HCT116 (cell line): ENCODE results near the gene SLCO2B1. TPM values are rescaled to one million over a fixed set of nuclear protein-coding genes. Genes with fewer than 3 reads are reported as not detected.

ENCODE experiments used
- ATAC-seq: fragments of 200-7000 bp; cut with Tn5 transposase; 2 replicates; pipeline ENCODE4 v1.9.1; 2020; ENCODE audit warnings: mild to moderate bottlenecking, moderate library complexity
- BruUV-seq: library from RNA; stranded (reverse); fragments of 400-500 nt; replicated peaks from 2 replicates; lab custom pipeline; 2021; lab: Mats Ljungman, UMichigan
- CTCF ChIA-PET: fragments of 300-600 bp; sonication (Branson Sonifier 250); formaldehyde crosslinking; loops from one replicate; lab custom pipeline; 2021; ENCODE audit warnings: antibody characterized with exemption; lab: Charles Lee
- POLR2A ChIA-PET: fragments of 300-600, 350-600 bp; sonication (Branson Sonifier 250); formaldehyde crosslinking; loops from one replicate; lab custom pipeline; 2021; ENCODE audit warnings: antibody characterized with exemption; lab: Charles Lee
- RAD21 ChIA-PET, 2 experiments: fragments of 300-600 bp; sonication (Branson Sonifier 250); formaldehyde crosslinking; loops; one replicate each; lab custom pipeline; 2023; ENCODE audit warnings: low total read pairs in 2 of 2; ENCODE audit not compliant: uncharacterized antibody in 2 of 2, unreplicated experiment in 2 of 2, low non-redundant PET in 1 of 2; lab: Charles Lee
- DNase-seq: peaks from one replicate; pipeline ENCODE4 v3.0.0-alpha.2; 2010; ENCODE audit warnings: low read depth, low spot score
- H2AFZ ChIP-seq: fragments of 200-600 bp; shearing (Covaris generic), sonication (generic); 2 replicates; pipeline ENCODE4 v1.6.1; 2017; ENCODE audit warnings: low read depth, mixed run types, mixed read lengths, antibody characterized with exemption, low read length; ENCODE audit not compliant: poor library complexity, severe bottlenecking
- H3K27ac ChIP-seq: 2 replicates; pipeline ENCODE4 v1.5.1; 2012; ENCODE audit warnings: low read depth, low read length
- H3K27me3 ChIP-seq: fragments of 200-600 bp; sonication (generic); 2 replicates; pipeline ENCODE4 v1.6.1; 2016; ENCODE audit warnings: mixed run types, low read length, mixed read lengths; ENCODE audit not compliant: insufficient read depth
- H3K36me3 ChIP-seq, 2 experiments: fragments of 200-500 bp in 1 of 2; fragments of 200-600 bp in 1 of 2; sonication (Bioruptor generic) in 1 of 2; sonication (generic) in 1 of 2; 2 replicates each; pipeline versions ENCODE4 v1.5.1 to v1.6.1; 2014 to 2016; ENCODE audit warnings: low read length in 2 of 2, inconsistent platforms in 1 of 2, mixed read lengths in 1 of 2, mixed run types in 1 of 2; ENCODE audit not compliant: insufficient read depth in 2 of 2, control insufficient read depth in 1 of 2
- H3K4me1 ChIP-seq, 2 experiments: fragments of 200-600 bp in 1 of 2; sonication (generic) in 1 of 2; 2 replicates each; pipeline versions ENCODE4 v1.5.1 to v1.6.1; 2012 to 2017; ENCODE audit warnings: low read length in 2 of 2, inconsistent platforms in 1 of 2, mild to moderate bottlenecking in 1 of 2, mixed read lengths in 1 of 2, mixed run types in 1 of 2, moderate library complexity in 1 of 2; ENCODE audit not compliant: insufficient read depth in 2 of 2, control insufficient read depth in 1 of 2
- H3K4me2 ChIP-seq: fragments of 200-600 bp; sonication (generic); 2 replicates; pipeline ENCODE4 v1.6.1; 2017; ENCODE audit warnings: mixed run types, low read length, mixed read lengths
- H3K4me3 ChIP-seq, 2 experiments: fragments of 200-600 bp in 1 of 2; sonication (generic) in 1 of 2; replicated peaks in 1 of 2; 2 replicates each; pipeline ENCODE4 v1.5.1; 2011 to 2016; ENCODE audit warnings: low read length in 2 of 2, control low read depth in 1 of 2, low read depth in 1 of 2, mild to moderate bottlenecking in 1 of 2, mixed read lengths in 1 of 2, mixed run types in 1 of 2
- H3K79me2 ChIP-seq: fragments of 200-600 bp; sonication (generic); 2 replicates; pipeline ENCODE4 v1.6.1; 2017; ENCODE audit warnings: mild to moderate bottlenecking, mixed run types, low read length, moderate library complexity, mixed read lengths; ENCODE audit not compliant: insufficient read depth
- H3K9ac ChIP-seq: fragments of 200-600 bp; sonication (generic); 2 replicates; pipeline ENCODE4 v1.6.1; 2016; ENCODE audit warnings: low read length, mixed read lengths
- H3K9me2 ChIP-seq: fragments of 200-600 bp; sonication (generic), shearing (Covaris generic); 2 replicates; pipeline ENCODE4 v1.6.1; 2017; ENCODE audit warnings: mixed run types, mild to moderate bottlenecking, moderate library complexity; ENCODE audit not compliant: insufficient read depth
- H3K9me3 ChIP-seq, 2 experiments: fragments of 200-500 bp in 1 of 2; fragments of 200-600 bp in 1 of 2; sonication (Bioruptor generic) in 1 of 2; sonication (generic) in 1 of 2; 2 replicates each; pipeline ENCODE4 v1.6.1; 2014 to 2017; ENCODE audit warnings: low read length in 2 of 2, mixed read lengths in 2 of 2, inconsistent platforms in 1 of 2, low read depth in 1 of 2, mild to moderate bottlenecking in 1 of 2, mixed run types in 1 of 2, moderate library complexity in 1 of 2; ENCODE audit not compliant: control insufficient read depth in 1 of 2, insufficient read depth in 1 of 2
- H4K20me1 ChIP-seq: fragments of 200-600 bp; sonication (generic), shearing (Covaris generic); 2 replicates; pipeline ENCODE4 v1.6.1; 2017; ENCODE audit warnings: mixed run types, mild to moderate bottlenecking, moderate library complexity; ENCODE audit not compliant: insufficient read depth
- ATF3 ChIP-seq: IDR thresholded peaks from 2 replicates; pipeline ENCODE4 v1.6.1; 2012
- CBX3 ChIP-seq: IDR thresholded peaks from 2 replicates; pipeline ENCODE4 v1.6.1; 2012; ENCODE audit warnings: low read depth
- CEBPB ChIP-seq: IDR thresholded peaks from 2 replicates; pipeline ENCODE4 v1.6.1; 2012; ENCODE audit warnings: low read depth
- EGR1 ChIP-seq: IDR thresholded peaks from 2 replicates; pipeline ENCODE4 v1.6.1; 2012; ENCODE audit warnings: low read depth
- ELF1 ChIP-seq: IDR thresholded peaks from 2 replicates; pipeline ENCODE4 v1.6.1; 2012; ENCODE audit warnings: low read depth, borderline replicate concordance
- EZH2 ChIP-seq: fragments of 200-600 bp; sonication (generic); IDR thresholded peaks from 2 replicates; pipeline ENCODE4 v1.6.1; 2017; ENCODE audit warnings: antibody characterized with exemption, mixed run types
- EZH2phosphoT487 ChIP-seq: fragments of 200-600 bp; IDR thresholded peaks from 2 replicates; pipeline ENCODE4 v1.6.1; 2018; ENCODE audit warnings: antibody characterized with exemption, borderline replicate concordance
- FOSL1 ChIP-seq: IDR thresholded peaks from 2 replicates; pipeline ENCODE4 v1.6.1; 2012; ENCODE audit warnings: low read depth
- JUND ChIP-seq: IDR thresholded peaks from 2 replicates; pipeline ENCODE4 v1.6.1; 2012
- POLR2A ChIP-seq: IDR thresholded peaks from 2 replicates; pipeline ENCODE4 v1.7.0; 2011; ENCODE audit warnings: borderline replicate concordance; ENCODE audit not compliant: insufficient read depth, insufficient read length; ENCODE audit errors: extremely low read depth
- POLR2AphosphoS5 ChIP-seq: IDR thresholded peaks from 2 replicates; pipeline ENCODE4 v1.6.1; 2011; ENCODE audit warnings: mild to moderate bottlenecking, low read depth, low read length, moderate library complexity
- RAD21 ChIP-seq: IDR thresholded peaks from 2 replicates; pipeline ENCODE4 v1.6.1; 2012; ENCODE audit warnings: low read depth, mild to moderate bottlenecking
- SIN3A ChIP-seq: IDR thresholded peaks from 2 replicates; pipeline ENCODE4 v1.6.1; 2012; ENCODE audit warnings: low read depth
- SP1 ChIP-seq: IDR thresholded peaks from 2 replicates; pipeline ENCODE4 v1.6.1; 2012; ENCODE audit warnings: low read depth
- SRF ChIP-seq: IDR thresholded peaks from 2 replicates; pipeline ENCODE4 v1.6.1; 2012; ENCODE audit warnings: low read depth
- YY1 ChIP-seq: IDR thresholded peaks from 2 replicates; pipeline ENCODE4 v1.6.1; 2011; ENCODE audit warnings: low read length, low read depth, moderate library complexity, mild to moderate bottlenecking; ENCODE audit not compliant: insufficient replicate concordance; ENCODE audit errors: extremely low read depth
- ZFX ChIP-seq: fragments of 450-650 bp; IDR thresholded peaks from 2 replicates; pipeline ENCODE4 v1.6.1; 2017
- intact Hi-C: fragments of 100-400 bp; cut with micrococcal nuclease; formaldehyde crosslinking; loops from 2 replicates; pipeline ENCODE4 v1.10.0; 2022
- total RNA-seq: library from RNA; stranded (reverse); gene quantifications from one replicate; pipeline ENCODE4 v1.2.1, GENCODE V29; 2021; ENCODE audit not compliant: unreplicated experiment
- TF ChIP-seq, protein P1 (sequence below): IDR thresholded peaks from 2 replicates; pipeline ENCODE4 v1.6.1; 2011; ENCODE audit warnings: mild to moderate bottlenecking, low read length, moderate library complexity; ENCODE audit not compliant: insufficient replicate concordance; ENCODE audit errors: extremely low read depth
- TF ChIP-seq, protein P2 (sequence below), 3 experiments: fragments of 200-600 bp in 1 of 3; sonication (generic) in 1 of 3; IDR thresholded peaks in 2 of 3; conservative IDR thresholded peaks in 1 of 3; 2 replicates each; pipeline ENCODE4 v1.5.1; 2012 to 2017; ENCODE audit warnings: low read depth in 2 of 3, low read length in 2 of 3, antibody characterized with exemption in 1 of 3, borderline replicate concordance in 1 of 3, control low read depth in 1 of 3, mild to moderate bottlenecking in 1 of 3, mixed read lengths in 1 of 3, mixed run types in 1 of 3, moderate library complexity in 1 of 3; ENCODE audit not compliant: insufficient read depth in 1 of 3

SLCO2B1 gene
- total RNA-seq, 1 experiment from 2014 or later: 0.81 TPM

DNA sequence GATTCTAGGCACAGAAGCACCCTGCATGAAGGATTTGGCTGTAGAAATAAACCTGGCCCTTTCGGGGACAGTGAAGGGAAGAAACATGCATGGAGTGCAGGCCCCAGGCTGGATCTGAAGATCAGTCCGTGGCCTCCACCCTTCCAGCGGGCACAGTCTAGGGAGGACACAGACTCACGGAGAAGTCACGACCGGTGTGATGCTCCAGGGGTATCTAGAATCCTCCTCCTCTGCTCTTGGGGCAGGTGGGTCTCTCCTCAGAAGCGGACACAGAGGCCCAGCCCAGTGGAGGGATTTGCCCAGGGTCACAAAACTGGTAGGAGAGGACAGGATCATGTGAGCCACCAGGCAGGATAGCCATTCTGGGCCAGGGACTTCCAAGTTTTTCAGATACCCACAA lies 22.4 kb downstream of the SLCO2B1 start:
- Histone ChIP-seq H3K27ac (no peak overlapping the region), H3K9ac (no peak overlapping the region), H3K79me2 (no peaks in the 10 kb centered on the region), H3K9me3 (no peaks in the 10 kb centered on the region), H3K4me1 (peaks cover 0 to 4% of the 10 kb centered on the region in 2 experiments; a peak in 2 of 4 replicates), H3K27me3 (no peaks in the 10 kb centered on the region), H4K20me1 (no peaks in the 10 kb centered on the region), H3K36me3 (no peaks in the 10 kb centered on the region), H3K4me2 (no peak overlapping the region), H3K4me3 (no peak overlapping the region), H3K9me2 (no peaks in the 10 kb centered on the region), H2AFZ (no peak overlapping the region)
- ATAC-seq: no peak
- no TSS peak for BruUV-seq
- TF ChIP-seq JUND: no peak
- no peak for TF ChIP-seq SIN3A
- TF ChIP-seq FOSL1: no peak
- no peak for TF ChIP-seq POLR2AphosphoS5
- no peak for TF ChIP-seq CEBPB
- TF ChIP-seq EGR1: no peak
- TF ChIP-seq YY1: no peak
- no peak for TF ChIP-seq EZH2
- TF ChIP-seq, protein P1, sequence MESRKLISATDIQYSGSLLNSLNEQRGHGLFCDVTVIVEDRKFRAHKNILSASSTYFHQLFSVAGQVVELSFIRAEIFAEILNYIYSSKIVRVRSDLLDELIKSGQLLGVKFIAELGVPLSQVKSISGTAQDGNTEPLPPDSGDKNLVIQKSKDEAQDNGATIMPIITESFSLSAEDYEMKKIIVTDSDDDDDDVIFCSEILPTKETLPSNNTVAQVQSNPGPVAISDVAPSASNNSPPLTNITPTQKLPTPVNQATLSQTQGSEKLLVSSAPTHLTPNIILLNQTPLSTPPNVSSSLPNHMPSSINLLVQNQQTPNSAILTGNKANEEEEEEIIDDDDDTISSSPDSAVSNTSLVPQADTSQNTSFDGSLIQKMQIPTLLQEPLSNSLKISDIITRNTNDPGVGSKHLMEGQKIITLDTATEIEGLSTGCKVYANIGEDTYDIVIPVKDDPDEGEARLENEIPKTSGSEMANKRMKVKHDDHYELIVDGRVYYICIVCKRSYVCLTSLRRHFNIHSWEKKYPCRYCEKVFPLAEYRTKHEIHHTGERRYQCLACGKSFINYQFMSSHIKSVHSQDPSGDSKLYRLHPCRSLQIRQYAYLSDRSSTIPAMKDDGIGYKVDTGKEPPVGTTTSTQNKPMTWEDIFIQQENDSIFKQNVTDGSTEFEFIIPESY: no peak
- TF ChIP-seq, protein P2, sequence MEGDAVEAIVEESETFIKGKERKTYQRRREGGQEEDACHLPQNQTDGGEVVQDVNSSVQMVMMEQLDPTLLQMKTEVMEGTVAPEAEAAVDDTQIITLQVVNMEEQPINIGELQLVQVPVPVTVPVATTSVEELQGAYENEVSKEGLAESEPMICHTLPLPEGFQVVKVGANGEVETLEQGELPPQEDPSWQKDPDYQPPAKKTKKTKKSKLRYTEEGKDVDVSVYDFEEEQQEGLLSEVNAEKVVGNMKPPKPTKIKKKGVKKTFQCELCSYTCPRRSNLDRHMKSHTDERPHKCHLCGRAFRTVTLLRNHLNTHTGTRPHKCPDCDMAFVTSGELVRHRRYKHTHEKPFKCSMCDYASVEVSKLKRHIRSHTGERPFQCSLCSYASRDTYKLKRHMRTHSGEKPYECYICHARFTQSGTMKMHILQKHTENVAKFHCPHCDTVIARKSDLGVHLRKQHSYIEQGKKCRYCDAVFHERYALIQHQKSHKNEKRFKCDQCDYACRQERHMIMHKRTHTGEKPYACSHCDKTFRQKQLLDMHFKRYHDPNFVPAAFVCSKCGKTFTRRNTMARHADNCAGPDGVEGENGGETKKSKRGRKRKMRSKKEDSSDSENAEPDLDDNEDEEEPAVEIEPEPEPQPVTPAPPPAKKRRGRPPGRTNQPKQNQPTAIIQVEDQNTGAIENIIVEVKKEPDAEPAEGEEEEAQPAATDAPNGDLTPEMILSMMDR (IDR thresholded peaks at IDR 0.05 in 2 of 3, conservative IDR thresholded peaks at IDR 0.05 in 1 of 3; ENCODE audit: borderline replicate concordance in 1 of 3, insufficient read depth in 1 of 3, low read depth in 2 of 3, low read length in 2 of 3): no peak
- no peak for TF ChIP-seq CBX3
- no peak for TF ChIP-seq ZFX
- TF ChIP-seq ATF3: no peak
- TF ChIP-seq ELF1: no peak
- no peak for TF ChIP-seq SP1
- TF ChIP-seq RAD21: no peak
- no peak for TF ChIP-seq SRF
- TF ChIP-seq POLR2A: no peak
- TF ChIP-seq EZH2phosphoT487: no peak
- POLR2A ChIA-PET: no interaction called here
- RAD21 ChIA-PET: no interaction called here
- no peak for DNase-seq
- CTCF ChIA-PET: no interaction called here
- intact Hi-C loops: no loop called here
